Measurements from ENCODE around the gene PLEKHA7.
A peak's percentile ranks its signal among the peaks of the same experiment; 100 is the strongest.

The PLEKHA7 gene

GRCh38 chr11:16973338-16973964 is 40.8 kb downstream of the PLEKHA7 start:
- DNase-seq: no peak

- DNase-seq: no peak
These were observed 44.9 kb downstream of the PLEKHA7 start for GRCh38 chr11:16969010-16969999.

- no peak for DNase-seq
These were observed 46.0 kb downstream of the PLEKHA7 start for GRCh38 chr11:16968196-16968595.

DNA sequence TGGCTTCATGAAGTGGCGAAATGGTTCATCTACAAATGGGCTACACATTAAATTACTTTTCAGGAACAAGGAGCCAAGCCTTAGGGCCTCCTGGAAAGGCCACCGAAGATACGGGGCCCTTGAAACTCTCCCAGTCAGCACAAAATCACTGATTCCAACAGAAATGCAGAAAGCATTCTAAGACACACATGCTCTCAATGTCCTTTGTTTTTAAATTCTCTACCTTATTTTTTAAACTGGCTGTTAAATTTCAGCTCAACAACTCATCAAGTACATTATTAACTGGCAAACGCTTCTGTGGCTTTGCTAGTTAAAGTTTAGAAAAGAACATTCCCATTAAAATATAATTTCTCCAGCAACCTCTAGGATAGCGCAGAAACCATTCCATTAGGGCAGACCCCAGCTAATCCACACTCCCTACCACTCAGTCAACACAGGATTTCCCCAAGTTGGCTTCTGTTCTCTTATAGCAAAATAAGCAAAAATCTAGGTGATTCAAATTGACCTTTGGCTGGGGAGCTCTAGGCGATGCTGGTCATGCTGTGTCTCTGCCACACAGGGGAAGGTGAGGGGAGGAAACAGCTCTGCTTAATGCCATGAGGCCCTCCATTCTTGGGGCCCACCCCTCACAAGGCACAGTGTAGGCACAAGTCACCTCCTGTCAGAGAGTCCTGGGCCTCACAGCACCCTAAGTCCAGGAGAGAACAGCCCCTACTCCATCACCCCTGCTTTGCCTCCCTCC is 47.1 kb downstream of the PLEKHA7 start:
- no peak for DNase-seq

- DNase-seq: no peak
These were observed 49.7 kb downstream of the PLEKHA7 start for GRCh38 chr11:16964501-16964900.

DNA sequence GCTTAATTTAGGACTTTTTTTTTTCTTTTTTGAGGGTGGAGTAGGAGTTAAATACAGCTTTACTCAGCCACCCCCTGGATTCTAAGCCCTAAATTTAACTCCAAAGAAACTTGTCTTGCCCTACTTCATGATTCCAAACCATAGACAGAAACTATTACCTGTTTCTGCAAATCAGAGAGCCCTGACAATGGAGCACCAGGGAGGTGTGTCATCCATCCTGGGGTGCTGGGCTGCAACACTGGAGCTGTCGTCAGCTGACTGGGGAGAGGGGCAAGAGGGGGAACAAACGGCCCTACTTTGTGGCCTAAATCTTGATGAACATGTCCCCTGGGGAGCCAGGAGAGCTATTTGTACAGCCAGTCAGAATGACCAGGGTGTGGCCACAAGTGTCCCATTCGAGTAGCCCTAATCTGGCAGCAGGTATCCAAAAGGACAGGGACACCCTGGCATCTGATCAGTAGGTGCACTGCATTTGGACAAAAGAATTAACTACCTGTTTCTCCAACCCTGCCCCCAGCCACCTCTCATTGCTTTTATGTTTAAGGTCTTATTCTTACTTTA is 50.8 kb downstream of the PLEKHA7 start:
- no peak for DNase-seq

GRCh38 chr11:16962589-16962988 is 51.6 kb downstream of the PLEKHA7 start:
- peak; percentile 5 for DNase-seq

DNA sequence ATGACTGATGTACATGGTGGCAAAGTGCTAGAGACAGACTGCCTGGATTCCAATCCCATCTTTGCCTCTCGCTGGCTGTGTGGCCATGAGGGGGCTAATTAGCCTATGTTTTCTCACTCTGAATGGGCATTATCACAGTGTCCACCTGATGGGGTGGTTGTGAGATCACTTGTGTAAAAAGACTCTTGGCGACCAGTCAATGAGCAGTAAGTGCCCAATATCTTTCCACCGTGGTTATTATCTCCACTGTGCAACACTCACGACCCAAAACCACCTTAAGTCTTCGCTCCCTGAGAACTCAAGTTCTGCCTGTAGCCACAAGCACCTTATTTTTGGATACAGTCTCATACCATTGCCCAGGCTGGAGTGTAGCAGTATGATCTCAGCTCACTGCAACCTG is 52.1 kb downstream of the PLEKHA7 start:
- DNase-seq: no peak

- no peak for DNase-seq
These were observed 54.0 kb downstream of the PLEKHA7 start for GRCh38 chr11:16960250-16960649.

- no peak for DNase-seq
These were observed 54.6 kb downstream of the PLEKHA7 start for GRCh38 chr11:16959602-16960001.

GRCh38 chr11:16958833-16959232 is 55.4 kb downstream of the PLEKHA7 start:
- no peak for DNase-seq

DNA sequence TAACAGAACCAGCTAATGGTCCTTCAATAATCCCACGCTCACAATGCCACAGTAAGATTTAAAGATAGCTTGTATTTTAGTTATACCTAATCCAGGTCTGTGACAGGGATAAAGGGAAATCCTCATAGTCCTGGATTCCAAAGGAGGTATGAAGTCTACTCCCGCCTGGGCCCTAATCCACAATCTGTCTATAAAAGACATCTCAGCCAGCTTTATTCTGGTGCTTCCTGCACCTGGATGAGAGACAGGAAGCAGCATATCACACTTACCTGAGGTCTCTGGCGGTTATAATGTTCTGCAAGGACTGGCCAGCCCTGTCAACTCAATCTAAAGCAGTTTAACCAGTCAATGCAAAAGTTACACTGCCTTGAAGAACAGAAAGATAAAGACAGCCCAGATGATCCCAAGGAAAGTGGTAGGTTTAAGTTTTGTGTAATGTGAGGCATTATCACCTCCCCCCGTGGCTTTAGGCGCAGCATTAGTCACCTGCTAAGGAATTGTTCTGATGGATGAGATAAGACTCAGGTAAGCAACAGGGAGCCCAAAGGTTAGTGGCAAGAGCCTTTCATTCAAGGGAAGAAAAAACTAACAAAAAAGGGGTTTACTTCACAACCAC is 57.6 kb downstream of the PLEKHA7 start:
- DNase-seq: no peak

DNA sequence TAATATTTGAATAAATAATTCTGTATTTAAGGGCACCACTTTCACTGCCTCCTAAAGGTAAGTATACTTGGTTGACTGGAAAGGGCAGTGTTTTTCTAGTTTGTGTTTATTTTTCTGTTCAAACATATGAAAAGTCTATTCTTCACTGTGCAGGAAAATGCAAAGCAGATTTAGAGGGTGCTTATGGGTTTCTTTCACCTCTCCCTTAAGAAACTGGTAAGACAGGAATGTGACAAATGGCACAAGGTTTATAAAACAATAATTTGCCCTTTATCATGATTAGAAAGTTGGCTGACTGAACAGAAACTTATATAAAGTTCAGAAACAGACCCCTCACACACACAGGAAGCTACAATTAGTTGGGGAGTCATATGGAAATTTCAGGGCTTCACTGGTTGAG is 60.6 kb downstream of the PLEKHA7 start:
- DNase-seq: no peak

DNA sequence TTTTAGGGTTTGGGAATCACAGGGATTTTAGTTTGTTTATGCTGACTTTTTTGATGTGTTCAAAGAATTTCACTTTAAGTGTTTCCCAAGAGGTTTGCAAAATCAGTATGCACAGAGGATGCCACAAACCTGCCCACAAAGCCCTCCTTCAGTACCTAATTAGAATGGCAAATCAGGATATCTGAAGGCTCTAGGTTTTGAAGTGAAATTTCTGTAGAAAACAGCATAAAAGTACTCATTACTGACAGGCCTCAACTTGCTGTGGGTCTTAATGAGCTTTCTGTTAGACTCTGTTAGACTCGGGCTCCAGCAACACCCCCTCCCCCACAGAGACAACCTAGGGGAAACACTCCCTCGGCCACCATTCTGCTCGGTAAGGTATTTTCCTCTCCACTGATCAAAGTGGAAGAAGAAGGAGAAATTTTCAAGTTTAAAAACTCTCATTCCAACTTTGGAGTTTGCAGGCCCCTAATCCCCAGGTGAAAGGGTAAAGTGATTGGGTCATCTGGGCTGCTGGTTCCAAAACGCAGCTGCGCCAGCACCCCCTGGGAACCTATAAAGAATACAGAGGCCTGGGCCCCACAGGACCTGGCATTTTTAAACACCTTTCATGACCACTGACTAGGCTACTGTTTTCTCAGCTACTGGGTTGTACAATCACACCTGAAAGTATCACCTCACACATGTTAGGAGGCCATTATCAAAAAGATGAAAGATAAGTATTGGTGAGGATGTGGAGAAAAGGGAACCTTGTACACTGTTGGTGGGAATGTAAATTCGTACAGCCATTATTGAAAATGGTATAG is 67.5 kb downstream of the PLEKHA7 start:
- no peak for DNase-seq

- DNase-seq: peak; percentile 66
These were observed 68.3 kb downstream of the PLEKHA7 start for GRCh38 chr11:16945671-16946469.

DNA sequence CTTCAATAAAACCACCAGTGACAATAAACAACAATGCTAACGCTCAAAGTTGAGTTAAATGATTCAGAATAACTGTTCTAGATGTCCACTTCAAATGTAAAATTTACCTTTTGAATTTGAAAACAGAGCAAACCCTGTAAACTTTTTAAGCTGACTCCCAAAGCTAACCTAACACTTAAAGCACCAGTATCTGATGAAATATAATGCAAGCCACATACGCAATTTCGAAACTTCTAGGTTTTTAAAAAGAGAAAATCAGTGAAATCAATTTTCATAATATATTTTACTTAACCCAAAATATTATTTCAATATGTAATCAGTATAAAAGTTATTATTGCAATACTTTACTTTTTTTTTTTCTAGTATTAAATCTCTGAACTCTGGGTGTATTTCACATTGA is 71.3 kb downstream of the PLEKHA7 start:
- DNase-seq: no peak

DNA sequence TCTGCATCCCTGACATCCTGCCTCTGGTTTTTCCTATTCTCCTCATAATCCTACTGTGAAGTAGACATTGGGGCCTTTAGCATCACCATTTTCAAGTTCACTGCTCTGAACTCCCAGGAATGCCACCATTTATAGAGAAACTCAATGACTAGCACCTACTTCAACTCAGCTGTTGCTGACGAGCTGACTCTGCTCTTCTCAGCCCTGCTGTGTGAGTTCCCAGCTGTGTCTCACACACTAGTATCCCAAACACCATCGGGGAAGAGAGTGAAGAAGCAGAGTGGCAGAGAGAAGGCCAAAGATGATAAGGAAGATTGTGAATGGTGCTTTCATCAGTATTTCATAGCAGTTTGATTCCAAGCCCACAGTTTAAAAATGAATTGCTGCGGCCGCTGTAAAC is 71.9 kb downstream of the PLEKHA7 start:
- no peak for DNase-seq

DNA sequence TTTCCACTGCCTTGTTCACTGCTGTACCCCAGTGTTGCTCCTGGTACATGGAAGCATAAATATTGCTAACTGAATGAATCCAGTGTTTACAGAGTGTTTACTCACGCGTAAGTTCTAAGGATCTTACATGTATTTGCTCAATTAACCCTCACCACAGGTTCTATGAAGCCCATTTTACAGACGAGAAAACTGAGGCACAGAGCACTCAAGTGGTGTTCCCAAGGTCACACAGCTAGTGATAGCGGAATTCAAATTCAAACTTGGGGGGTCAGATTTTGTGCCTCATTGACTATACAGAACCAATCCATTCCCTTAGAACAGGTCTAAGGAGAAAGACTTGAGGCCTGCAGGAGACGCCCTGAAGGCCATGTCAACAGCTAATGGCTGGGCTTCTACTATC is 72.3 kb downstream of the PLEKHA7 start:
- DNase-seq: no peak

DNA sequence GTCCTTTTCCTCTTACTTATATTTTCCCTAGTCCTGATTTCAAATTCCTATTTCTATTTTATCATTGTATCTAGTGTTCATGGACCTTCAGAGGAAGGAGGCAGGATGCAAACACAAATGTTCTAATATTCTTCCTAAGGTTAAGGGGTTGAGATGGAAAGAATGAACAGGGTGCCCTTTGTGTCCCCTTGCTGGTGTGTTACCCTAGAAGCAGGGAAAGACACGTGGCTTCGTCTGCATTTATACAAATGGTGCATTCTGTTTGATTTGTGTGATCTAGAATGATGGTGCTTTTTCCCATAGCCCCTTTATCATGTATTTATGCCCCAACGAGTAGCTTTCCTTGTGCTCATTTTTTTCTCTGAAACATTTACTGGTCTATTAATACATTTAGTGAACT is 76.2 kb downstream of the PLEKHA7 start:
- no peak for DNase-seq

DNA sequence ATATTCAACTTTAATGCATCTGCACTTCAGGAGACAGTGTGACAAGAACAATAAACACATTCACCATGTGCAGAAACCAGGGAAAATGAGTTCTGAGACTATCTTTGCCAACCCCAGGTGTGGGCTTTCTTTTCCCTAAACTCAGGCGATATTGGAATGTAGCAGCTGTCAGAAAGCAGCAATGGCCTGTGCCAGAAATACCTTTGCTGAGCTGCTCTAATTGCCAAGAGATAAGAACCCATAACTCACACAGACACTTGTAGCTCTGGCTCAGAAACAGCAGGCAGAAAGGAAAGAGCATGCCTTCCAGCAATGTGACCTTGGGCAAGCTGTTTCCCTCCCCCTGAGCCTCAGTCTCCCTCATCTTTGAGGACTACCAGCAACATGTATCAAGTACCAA is 77.6 kb downstream of the PLEKHA7 start:
- no peak for DNase-seq
